T-helper 2 cell treated with Interferon-gamma antibody and Interleukin-4, amounts not matched to agents 5 μg/mL and 100 μg/mL, for 36 hours (primary cell): ENCODE data around the gene TRIM24.

Source experiments
- DNase-seq: peaks from one replicate; pipeline ENCODE4 v3.0.0; 2021; ENCODE audit warnings: low spot score
- H3K27ac Mint-ChIP-seq: one replicate; pipeline ENCODE4 v1.8.0; 2021; ENCODE audit warnings: mild to moderate bottlenecking, mixed read lengths
- H3K27me3 Mint-ChIP-seq: one replicate; pipeline ENCODE4 v1.8.0; 2021; ENCODE audit warnings: low read depth, mixed read lengths
- H3K36me3 Mint-ChIP-seq: one replicate; pipeline ENCODE4 v1.8.0; 2021; ENCODE audit warnings: low read depth, mixed read lengths
- H3K4me1 Mint-ChIP-seq: one replicate; pipeline ENCODE4 v1.8.0; 2021; ENCODE audit warnings: low read depth, mixed read lengths
- H3K4me3 Mint-ChIP-seq: one replicate; pipeline ENCODE4 v1.8.0; 2022; ENCODE audit warnings: mild to moderate bottlenecking, moderate library complexity, mixed read lengths
- H3K9me3 Mint-ChIP-seq: one replicate; pipeline ENCODE4 v1.8.0; 2021; ENCODE audit warnings: mixed read lengths

Gene TRIM24

GRCh38 chr7:138606236-138606635 is 146.2 kb downstream of the TRIM24 start:
- Mint-ChIP-seq H3K4me3 (no peak overlapping the region), H3K27ac (no peak overlapping the region), H3K36me3 (peaks cover 2% of the 10 kb centered on the region), H3K9me3 (no peaks in the 10 kb centered on the region), H3K4me1 (peaks cover 17% of the 10 kb centered on the region), H3K27me3 (peaks cover 10% of the 10 kb centered on the region)
- no peak for DNase-seq

GRCh38 chr7:138607216-138608126 is 147.4 kb downstream of the TRIM24 start:
- Mint-ChIP-seq H3K4me3 (no peak overlapping the region), H3K36me3 (peaks cover 2% of the 10 kb centered on the region), H3K27me3 (peaks cover 9% of the 10 kb centered on the region), H3K9me3 (no peaks in the 10 kb centered on the region), H3K27ac (no peak overlapping the region), H3K4me1 (peaks cover 16% of the 10 kb centered on the region)
- no peak for DNase-seq

GRCh38 chr7:138608275-138608674 is 148.2 kb downstream of the TRIM24 start:
- Mint-ChIP-seq H3K4me3 (no peak overlapping the region), H3K9me3 (no peaks in the 10 kb centered on the region), H3K4me1 (peaks cover 13% of the 10 kb centered on the region), H3K27me3 (peaks cover 9% of the 10 kb centered on the region), H3K36me3 (peaks cover 2% of the 10 kb centered on the region), H3K27ac (no peak overlapping the region)
- DNase-seq, result peak; percentile 28

- no peaks in the 10 kb centered on the region for H3K9me3 Mint-ChIP-seq
- H3K27ac Mint-ChIP-seq, result no peak overlapping the region
- H3K36me3 Mint-ChIP-seq, result peaks cover 2% of the 10 kb centered on the region
- H3K4me1 Mint-ChIP-seq, result peaks cover 13% of the 10 kb centered on the region
- H3K4me3 Mint-ChIP-seq, result no peak overlapping the region
- no peak for DNase-seq
- H3K27me3 Mint-ChIP-seq, result peaks cover 9% of the 10 kb centered on the region
Observed at GRCh38 chr7:138610671-138611170, 150.7 kb downstream of the TRIM24 start.

- DNase-seq, result no peak
- Mint-ChIP-seq H3K27me3 (peaks cover 9% of the 10 kb centered on the region), H3K36me3 (no peaks in the 10 kb centered on the region), H3K4me1 (peaks cover 7% of the 10 kb centered on the region), H3K4me3 (no peak overlapping the region), H3K27ac (no peak overlapping the region), H3K9me3 (no peaks in the 10 kb centered on the region)
Observed at GRCh38 chr7:138613630-138614029, 153.6 kb downstream of the TRIM24 start.

GRCh38 chr7:138616085-138616484 is 156.0 kb downstream of the TRIM24 start:
- H3K9me3 Mint-ChIP-seq, result no peaks in the 10 kb centered on the region
- H3K27ac Mint-ChIP-seq, result no peak overlapping the region
- peaks cover 9% of the 10 kb centered on the region for H3K27me3 Mint-ChIP-seq
- no peak for DNase-seq
- H3K4me1 Mint-ChIP-seq, result peaks cover 3% of the 10 kb centered on the region
- no peaks in the 10 kb centered on the region for H3K36me3 Mint-ChIP-seq
- H3K4me3 Mint-ChIP-seq, result no peak overlapping the region

GRCh38 chr7:138618506-138618905 is 158.4 kb downstream of the TRIM24 start:
- H3K4me3 Mint-ChIP-seq, result no peak overlapping the region
- H3K27me3 Mint-ChIP-seq, result peaks cover 13% of the 10 kb centered on the region
- H3K36me3 Mint-ChIP-seq, result no peaks in the 10 kb centered on the region
- H3K27ac Mint-ChIP-seq, result no peak overlapping the region
- no peak for DNase-seq
- H3K4me1 Mint-ChIP-seq, result peaks cover 5% of the 10 kb centered on the region
- no peaks in the 10 kb centered on the region for H3K9me3 Mint-ChIP-seq

GRCh38 chr7:138618933-138619332 is 158.9 kb downstream of the TRIM24 start:
- Mint-ChIP-seq H3K4me1 (peaks cover 5% of the 10 kb centered on the region), H3K27me3 (peaks cover 14% of the 10 kb centered on the region), H3K9me3 (no peaks in the 10 kb centered on the region), H3K27ac (no peak overlapping the region), H3K4me3 (no peak overlapping the region), H3K36me3 (no peaks in the 10 kb centered on the region)
- no peak for DNase-seq

GRCh38 chr7:138622841-138623240 is 162.8 kb downstream of the TRIM24 start:
- peaks cover 34% of the 10 kb centered on the region for H3K4me1 Mint-ChIP-seq
- H3K9me3 Mint-ChIP-seq, result no peaks in the 10 kb centered on the region
- DNase-seq, result no peak
- peaks cover 3% of the 10 kb centered on the region for H3K36me3 Mint-ChIP-seq
- no peak overlapping the region for H3K4me3 Mint-ChIP-seq
- H3K27me3 Mint-ChIP-seq, result peaks cover 18% of the 10 kb centered on the region
- H3K27ac Mint-ChIP-seq, result no peak overlapping the region

- Mint-ChIP-seq H3K27ac (peak overlapping the region; percentile 90), H3K4me3 (peak overlapping the region; percentile 66), H3K36me3 (peaks cover 3% of the 10 kb centered on the region), H3K27me3 (peaks cover 19% of the 10 kb centered on the region), H3K4me1 (peaks cover 39% of the 10 kb centered on the region), H3K9me3 (no peaks in the 10 kb centered on the region)
- DNase-seq, result peak; percentile 25
Observed at GRCh38 chr7:138625084-138625848, 165.2 kb downstream of the TRIM24 start.

GRCh38 chr7:138625849-138626230 is 165.8 kb downstream of the TRIM24 start:
- H3K9me3 Mint-ChIP-seq, result no peaks in the 10 kb centered on the region
- H3K36me3 Mint-ChIP-seq, result peaks cover 3% of the 10 kb centered on the region
- H3K4me1 Mint-ChIP-seq, result peaks cover 40% of the 10 kb centered on the region
- peak overlapping the region; percentile 90 for H3K27ac Mint-ChIP-seq
- peaks cover 17% of the 10 kb centered on the region for H3K27me3 Mint-ChIP-seq
- peak overlapping the region; percentile 66 for H3K4me3 Mint-ChIP-seq
- peak; percentile 12 for DNase-seq

GRCh38 chr7:138626846-138627245 is 166.8 kb downstream of the TRIM24 start:
- DNase-seq, result no peak
- Mint-ChIP-seq H3K9me3 (no peaks in the 10 kb centered on the region), H3K4me3 (peak overlapping the region; percentile 27), H3K27me3 (peaks cover 13% of the 10 kb centered on the region), H3K36me3 (peaks cover 3% of the 10 kb centered on the region), H3K27ac (peak overlapping the region; percentile 43), H3K4me1 (peaks cover 41% of the 10 kb centered on the region)

GRCh38 chr7:138627361-138627760 is 167.3 kb downstream of the TRIM24 start:
- Mint-ChIP-seq H3K27me3 (peaks cover 13% of the 10 kb centered on the region), H3K4me3 (no peak overlapping the region)

GRCh38 chr7:138630059-138630610 is 170.1 kb downstream of the TRIM24 start:
- Mint-ChIP-seq H3K9me3 (no peaks in the 10 kb centered on the region), H3K4me3 (no peak overlapping the region), H3K27ac (no peak overlapping the region), H3K27me3 (peaks cover 7% of the 10 kb centered on the region), H3K36me3 (peaks cover 3% of the 10 kb centered on the region), H3K4me1 (peaks cover 40% of the 10 kb centered on the region)
- no peak for DNase-seq

More at GRCh38 chr7:138627361-138627760, 167.3 kb downstream of the TRIM24 start:
- H3K4me1 Mint-ChIP-seq, result peaks cover 46% of the 10 kb centered on the region
- H3K36me3 Mint-ChIP-seq, result peaks cover 3% of the 10 kb centered on the region
- H3K27ac Mint-ChIP-seq, result no peak overlapping the region
- H3K9me3 Mint-ChIP-seq, result no peaks in the 10 kb centered on the region
- DNase-seq, result no peak
